ENCODE measurements around the gene ST3GAL4.
"Not testable (repeated sequence)": the region's sequence is repeated elsewhere in the genome, so short reads cannot be mapped to it uniquely, and the experiment has no call there.

Gene ST3GAL4

GRCh38 chr11:126355324-126355925, at the start of gene ST3GAL4:
ST3GAL4 (plus strand) TSS chr11:126355686; CDS start chr11:126406156, 50,470 bp downstream.
- DNase-seq (ENCODE audit: low read depth, low spot score), result peak; percentile 12

- DNase-seq (ENCODE audit: low read depth, low spot score), result no peak
These were observed 49.8 kb upstream of the ST3GAL4 start for GRCh38 chr11:126305699-126306098.

- no peak for DNase-seq (ENCODE audit: low read depth, low spot score)
These were observed 47.8 kb upstream of the ST3GAL4 start for GRCh38 chr11:126307706-126308105.

GRCh38 chr11:126308271-126308671, 47.2 kb upstream of the ST3GAL4 start:
- no peak for DNase-seq (ENCODE audit: low read depth, low spot score)

GRCh38 chr11:126308771-126309170, 46.7 kb upstream of the ST3GAL4 start:
- DNase-seq (ENCODE audit: low read depth, low spot score), result not testable (repeated sequence)

GRCh38 chr11:126310200-126310991, 45.1 kb upstream of the ST3GAL4 start:
- DNase-seq (ENCODE audit: low read depth, low spot score), result peak; percentile 11

- DNase-seq (ENCODE audit: low read depth, low spot score), result no peak
These were observed 44.5 kb upstream of the ST3GAL4 start for GRCh38 chr11:126310992-126311310.

GRCh38 chr11:126311401-126312291, 43.8 kb upstream of the ST3GAL4 start:
- DNase-seq (ENCODE audit: low read depth, low spot score), result no peak

GRCh38 chr11:126312961-126313360, 42.5 kb upstream of the ST3GAL4 start:
- no peak for DNase-seq (ENCODE audit: low read depth, low spot score)

GRCh38 chr11:126313826-126314225, 41.7 kb upstream of the ST3GAL4 start:
- no peak for DNase-seq (ENCODE audit: low read depth, low spot score)

- DNase-seq (ENCODE audit: low read depth, low spot score), result no peak
These were observed 38.1 kb upstream of the ST3GAL4 start for GRCh38 chr11:126317432-126317755.

- DNase-seq (ENCODE audit: low read depth, low spot score), result no peak
These were observed 37.5 kb upstream of the ST3GAL4 start for GRCh38 chr11:126317756-126318573.

- DNase-seq (ENCODE audit: low read depth, low spot score), result no peak
These were observed 36.7 kb upstream of the ST3GAL4 start for GRCh38 chr11:126318574-126319373.

GRCh38 chr11:126319374-126319740, 36.1 kb upstream of the ST3GAL4 start:
- no peak for DNase-seq (ENCODE audit: low read depth, low spot score)

- DNase-seq (ENCODE audit: low read depth, low spot score), result no peak
These were observed 32.5 kb upstream of the ST3GAL4 start for GRCh38 chr11:126322996-126323395.

GRCh38 chr11:126327281-126328000, 28.0 kb upstream of the ST3GAL4 start:
- no peak for DNase-seq (ENCODE audit: low read depth, low spot score)

- no peak for DNase-seq (ENCODE audit: low read depth, low spot score)
These were observed 27.5 kb upstream of the ST3GAL4 start for GRCh38 chr11:126328001-126328390.

- DNase-seq (ENCODE audit: low read depth, low spot score), result no peak
These were observed 27.0 kb upstream of the ST3GAL4 start for GRCh38 chr11:126328444-126328843.

- no peak for DNase-seq (ENCODE audit: low read depth, low spot score)
These were observed 26.4 kb upstream of the ST3GAL4 start for GRCh38 chr11:126328938-126329643.

Measured in activated naive CD8-positive, alpha-beta T cell treated with anti-CD3 and anti-CD28 coated beads, Interleukin-2, amount 50 U/mL, for 16 hours (primary cell).